WERI-Rb-1 (cell line): ENCODE measurements around the gene KLHL14.

Source experiments
- DNase-seq: peaks from one replicate; pipeline ENCODE4 v3.0.0-alpha.2; 2020
- H3K27ac ChIP-seq: fragments of 250-450 bp; sonication (Bioruptor Pico); 2 replicates; pipeline ENCODE4 v1.5.1; 2020; ENCODE audit warnings: mild to moderate bottlenecking, moderate library complexity
- H3K27me3 ChIP-seq: fragments of 250-450 bp; sonication (Bioruptor Pico); 2 replicates; pipeline ENCODE4 v1.5.1; 2021; ENCODE audit warnings: mild to moderate bottlenecking, low read depth, moderate library complexity; ENCODE audit not compliant: insufficient read depth, severe bottlenecking
- H3K36me3 ChIP-seq: fragments of 250-450 bp; sonication (Bioruptor Pico); 2 replicates; pipeline ENCODE4 v1.5.1; 2020; ENCODE audit warnings: mild to moderate bottlenecking, moderate library complexity
- H3K4me3 ChIP-seq: 2 replicates; pipeline ENCODE4 v1.5.1; 2011; ENCODE audit warnings: low read depth, mild to moderate bottlenecking, control low read depth, low read length
- H3K9me3 ChIP-seq: fragments of 250-450 bp; sonication (Bioruptor Pico); 2 replicates; pipeline ENCODE4 v1.5.1; 2021; ENCODE audit warnings: mild to moderate bottlenecking, moderate library complexity; ENCODE audit not compliant: severe bottlenecking
- CTCF ChIP-seq: IDR thresholded peaks from 2 replicates; pipeline ENCODE4 v1.5.1; 2011; ENCODE audit warnings: low read depth, mild to moderate bottlenecking, control low read depth, inconsistent platforms, low read length

The KLHL14 gene

GRCh38 chr18:32761231-32761630, 11.6 kb downstream of the KLHL14 start:
- Histone ChIP-seq H3K4me3 (no peak overlapping the region), H3K36me3 (no peaks in the 10 kb centered on the region), H3K9me3 (no peaks in the 10 kb centered on the region), H3K27ac (no peak overlapping the region), H3K27me3 (peaks cover 10% of the 10 kb centered on the region)
- no peak for TF ChIP-seq CTCF
- DNase-seq: no peak

GRCh38 chr18:32760391-32760790, 12.4 kb downstream of the KLHL14 start:
- no peak overlapping the region for H3K27ac ChIP-seq
- no peak overlapping the region for H3K4me3 ChIP-seq
- no peaks in the 10 kb centered on the region for H3K36me3 ChIP-seq
- DNase-seq: peak; percentile 9
- H3K27me3 ChIP-seq: peaks cover 15% of the 10 kb centered on the region
- H3K9me3 ChIP-seq: no peaks in the 10 kb centered on the region
- TF ChIP-seq CTCF: no peak

GRCh38 chr18:32759611-32760167, 13.1 kb downstream of the KLHL14 start:
- no peaks in the 10 kb centered on the region for H3K36me3 ChIP-seq
- H3K27me3 ChIP-seq: peaks cover 22% of the 10 kb centered on the region
- no peak for TF ChIP-seq CTCF
- no peaks in the 10 kb centered on the region for H3K9me3 ChIP-seq
- H3K4me3 ChIP-seq: no peak overlapping the region
- H3K27ac ChIP-seq: no peak overlapping the region
- no peak for DNase-seq

- H3K9me3 ChIP-seq: no peaks in the 10 kb centered on the region
- no peaks in the 10 kb centered on the region for H3K36me3 ChIP-seq
- no peak for TF ChIP-seq CTCF
- H3K4me3 ChIP-seq: no peak overlapping the region
- DNase-seq: no peak
- peaks cover 31% of the 10 kb centered on the region for H3K27me3 ChIP-seq
- no peak overlapping the region for H3K27ac ChIP-seq
These were observed 18.1 kb downstream of the KLHL14 start for GRCh38 chr18:32754508-32755263.

GRCh38 chr18:32753656-32754260, 19.1 kb downstream of the KLHL14 start:
- H3K27ac ChIP-seq: no peak overlapping the region
- TF ChIP-seq CTCF: no peak
- H3K9me3 ChIP-seq: no peaks in the 10 kb centered on the region
- H3K36me3 ChIP-seq: no peaks in the 10 kb centered on the region
- DNase-seq: peak; percentile 83
- peaks cover 31% of the 10 kb centered on the region for H3K27me3 ChIP-seq
- H3K4me3 ChIP-seq: no peak overlapping the region
